ENCODE data around the gene C19orf47. TPM values are rescaled to one million over a fixed set of nuclear protein-coding genes. Genes with fewer than 3 reads are reported as not detected.

The C19orf47 gene
- total and polyA plus RNA-seq, 11 donors: 99.1 to 314 (median 149) TPM

- Histone ChIP-seq H3K4me3 (no peak overlapping the region), H3K9me3 (no peaks in the 10 kb centered on the region), H3K36me3 (peaks cover 0 to 40% (median 32%) of the 10 kb centered on the region in 9 donors), H3K27me3 (no peaks in the 10 kb centered on the region), H3K4me1 (peaks cover 0 to 42% (median 18%) of the 10 kb centered on the region in 12 donors), H3K27ac (peak overlapping the region in 2 of 12 donors; percentile 20 to 89)
- ATAC-seq (no peak), DNase-seq (no peak)
- WGBS, 4 donors: 92 to 95% (median 93%) methylated on average over 4 of the region's 4 CpGs
- intact Hi-C loops (cut with DNase I): no loop called here
- TF ChIP-seq CTCF (IDR thresholded peaks at IDR 0.05) (no peak), POLR2A (IDR thresholded peaks at IDR 0.05) (no peak)
These were observed 9.0 kb downstream of the C19orf47 start for GRCh38 chr19:40339018-40339728.

GRCh38 chr19:40337594-40337993 is 10.6 kb downstream of the C19orf47 start:
- peaks cover 0 to 56% (median 48%) of the 10 kb centered on the region in 9 donors for H3K36me3 ChIP-seq
- DNase-seq: no peak
- no peak for ATAC-seq
- H3K27ac ChIP-seq: no peak overlapping the region
- intact Hi-C loops (cut with DNase I): no loop called here
- WGBS, 4 donors: 91 to 93% (median 92%) methylated on average over 5 of the region's 5 CpGs
- peaks cover 0 to 28% (median 10%) of the 10 kb centered on the region in 12 donors for H3K4me1 ChIP-seq
- H3K4me3 ChIP-seq: no peak overlapping the region
- H3K27me3 ChIP-seq: no peaks in the 10 kb centered on the region
- TF ChIP-seq CTCF (IDR thresholded peaks at IDR 0.05) (no peak), POLR2A (IDR thresholded peaks at IDR 0.05) (no peak)
- H3K9me3 ChIP-seq: no peaks in the 10 kb centered on the region

GRCh38 chr19:40337107-40337506 is 11.1 kb downstream of the C19orf47 start:
- H3K27ac ChIP-seq: no peak overlapping the region
- intact Hi-C loops (cut with DNase I): no loop called here
- H3K4me3 ChIP-seq: no peak overlapping the region
- 86 to 92% (median 90%) methylated on average over 2 of the region's 2 CpGs for WGBS, 4 donors
- H3K9me3 ChIP-seq: no peaks in the 10 kb centered on the region
- DNase-seq (no peak), ATAC-seq (no peak)
- peaks cover 0 to 23% (median 6%) of the 10 kb centered on the region in 12 donors for H3K4me1 ChIP-seq
- no peak for TF ChIP-seq POLR2A (IDR thresholded peaks at IDR 0.05)
- no peak for TF ChIP-seq CTCF (IDR thresholded peaks at IDR 0.05)
- H3K27me3 ChIP-seq: no peaks in the 10 kb centered on the region
- peaks cover 0 to 61% (median 53%) of the 10 kb centered on the region in 9 donors for H3K36me3 ChIP-seq

GRCh38 chr19:40336601-40336900 is 11.6 kb downstream of the C19orf47 start:
- DNase-seq (no peak), ATAC-seq (no peak)
- intact Hi-C loops (cut with DNase I): no loop called here
- TF ChIP-seq CTCF (IDR thresholded peaks at IDR 0.05) (no peak), POLR2A (IDR thresholded peaks at IDR 0.05) (no peak)
- Histone ChIP-seq H3K4me1 (peaks cover 0 to 19% (median 5%) of the 10 kb centered on the region in 12 donors), H3K36me3 (peaks cover 0 to 66% (median 58%) of the 10 kb centered on the region in 9 donors), H3K9me3 (no peaks in the 10 kb centered on the region), H3K27ac (no peak overlapping the region), H3K4me3 (no peak overlapping the region), H3K27me3 (no peaks in the 10 kb centered on the region)
- 81 to 97% (median 89%) methylated on average over 2 of the region's 2 CpGs for WGBS, 4 donors
